SK-N-SH treated with all-trans-retinoic acid at 6 μM for 48 hours (cell line): ENCODE results near the gene MINDY2.

ENCODE experiments used
- ARNTL ChIP-seq: fragments of 450-650 bp; formaldehyde crosslinking; IDR thresholded peaks from 2 replicates; pipeline ENCODE4 v1.5.0; 2020; ENCODE audit warnings: low read depth, mild to moderate bottlenecking, moderate library complexity, borderline replicate concordance
- BACH2 ChIP-seq: fragments of 250-450 bp; sonication (Bioruptor Pico); IDR thresholded peaks from 2 replicates; pipeline ENCODE4 v1.9.0; 2021; ENCODE audit warnings: mild to moderate bottlenecking, borderline replicate concordance
- GLIS3 ChIP-seq: fragments of 250-450 bp; sonication (Bioruptor Pico); IDR thresholded peaks from 2 replicates; pipeline ENCODE4 v1.5.0; 2020; ENCODE audit warnings: mild to moderate bottlenecking, moderate library complexity
- OSR1 ChIP-seq: fragments of 250-450 bp; sonication (Bioruptor Pico); IDR thresholded peaks from 2 replicates; pipeline ENCODE4 v1.8.0; 2022; ENCODE audit warnings: moderate library complexity, mild to moderate bottlenecking, inconsistent platforms
- RARB ChIP-seq: fragments of 250-450 bp; sonication (Bioruptor Pico); IDR thresholded peaks from 2 replicates; pipeline ENCODE4 v1.8.0; 2021; ENCODE audit warnings: mild to moderate bottlenecking, moderate library complexity
- TCF4 ChIP-seq: fragments of 250-450 bp; sonication (Bioruptor Pico); IDR thresholded peaks from 2 replicates; pipeline ENCODE4 v1.8.0; 2021; ENCODE audit warnings: mild to moderate bottlenecking, moderate library complexity, borderline replicate concordance
- TOX ChIP-seq: fragments of 250-450 bp; sonication (Bioruptor Pico); IDR thresholded peaks from 2 replicates; pipeline ENCODE4 v1.8.0; 2021; ENCODE audit warnings: mild to moderate bottlenecking, moderate library complexity, borderline replicate concordance
- ZFP3 ChIP-seq: fragments of 250-450 bp; sonication (Bioruptor Pico); IDR thresholded peaks from 2 replicates; pipeline ENCODE4 v1.5.0; 2020; ENCODE audit warnings: mild to moderate bottlenecking, moderate library complexity
- ZNF70 ChIP-seq: fragments of 450-650 bp; formaldehyde crosslinking; IDR thresholded peaks from 2 replicates; pipeline ENCODE4 v1.5.0; 2020; ENCODE audit warnings: mild to moderate bottlenecking, moderate library complexity
- TF ChIP-seq, protein P1 (sequence below): fragments of 250-450 bp; sonication (Bioruptor Pico); IDR thresholded peaks from 2 replicates; pipeline ENCODE4 v1.5.0; 2020; ENCODE audit warnings: mild to moderate bottlenecking, moderate library complexity
- TF ChIP-seq, protein P2 (sequence below): fragments of 250-450 bp; sonication (Bioruptor Pico); IDR thresholded peaks from 2 replicates; pipeline ENCODE4 v1.5.1; 2020; ENCODE audit warnings: low read depth, mild to moderate bottlenecking, moderate library complexity
- TF ChIP-seq, protein P3 (sequence below): fragments of 250-450 bp; sonication (Bioruptor Pico); IDR thresholded peaks from 2 replicates; pipeline ENCODE4 v1.8.0; 2020; ENCODE audit warnings: mild to moderate bottlenecking, moderate library complexity, borderline replicate concordance
- TF ChIP-seq, protein P4 (sequence below): fragments of 250-450 bp; sonication (Bioruptor Pico); IDR thresholded peaks from 2 replicates; pipeline ENCODE4 v1.8.0; 2021; ENCODE audit warnings: low read depth, mild to moderate bottlenecking, moderate library complexity, borderline replicate concordance
- TF ChIP-seq, protein P5 (sequence below): fragments of 250-450 bp; sonication (Bioruptor Pico); IDR thresholded peaks from 2 replicates; pipeline ENCODE4 v1.5.1; 2021; ENCODE audit warnings: mild to moderate bottlenecking, moderate library complexity

DNA sequence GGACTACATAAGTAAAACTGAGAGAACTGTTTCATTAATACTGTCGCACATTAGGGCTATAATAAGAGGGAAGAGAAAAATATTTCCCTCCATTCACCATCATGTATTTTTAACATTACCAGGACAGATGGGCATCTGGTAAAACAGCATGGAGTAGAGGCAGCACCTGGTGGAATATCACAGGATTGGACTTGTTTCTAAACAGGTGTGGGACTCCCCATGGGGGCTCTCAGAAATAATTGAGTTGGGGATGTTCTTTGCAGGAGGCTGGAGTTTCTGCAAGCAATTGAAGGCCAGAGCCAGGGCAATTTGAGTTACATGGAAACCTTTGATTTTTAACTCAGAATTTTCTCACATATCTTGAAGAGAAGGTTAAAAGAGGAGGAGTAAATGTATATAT, 8.4 kb upstream of the MINDY2 start:
- TF ChIP-seq, protein P1, sequence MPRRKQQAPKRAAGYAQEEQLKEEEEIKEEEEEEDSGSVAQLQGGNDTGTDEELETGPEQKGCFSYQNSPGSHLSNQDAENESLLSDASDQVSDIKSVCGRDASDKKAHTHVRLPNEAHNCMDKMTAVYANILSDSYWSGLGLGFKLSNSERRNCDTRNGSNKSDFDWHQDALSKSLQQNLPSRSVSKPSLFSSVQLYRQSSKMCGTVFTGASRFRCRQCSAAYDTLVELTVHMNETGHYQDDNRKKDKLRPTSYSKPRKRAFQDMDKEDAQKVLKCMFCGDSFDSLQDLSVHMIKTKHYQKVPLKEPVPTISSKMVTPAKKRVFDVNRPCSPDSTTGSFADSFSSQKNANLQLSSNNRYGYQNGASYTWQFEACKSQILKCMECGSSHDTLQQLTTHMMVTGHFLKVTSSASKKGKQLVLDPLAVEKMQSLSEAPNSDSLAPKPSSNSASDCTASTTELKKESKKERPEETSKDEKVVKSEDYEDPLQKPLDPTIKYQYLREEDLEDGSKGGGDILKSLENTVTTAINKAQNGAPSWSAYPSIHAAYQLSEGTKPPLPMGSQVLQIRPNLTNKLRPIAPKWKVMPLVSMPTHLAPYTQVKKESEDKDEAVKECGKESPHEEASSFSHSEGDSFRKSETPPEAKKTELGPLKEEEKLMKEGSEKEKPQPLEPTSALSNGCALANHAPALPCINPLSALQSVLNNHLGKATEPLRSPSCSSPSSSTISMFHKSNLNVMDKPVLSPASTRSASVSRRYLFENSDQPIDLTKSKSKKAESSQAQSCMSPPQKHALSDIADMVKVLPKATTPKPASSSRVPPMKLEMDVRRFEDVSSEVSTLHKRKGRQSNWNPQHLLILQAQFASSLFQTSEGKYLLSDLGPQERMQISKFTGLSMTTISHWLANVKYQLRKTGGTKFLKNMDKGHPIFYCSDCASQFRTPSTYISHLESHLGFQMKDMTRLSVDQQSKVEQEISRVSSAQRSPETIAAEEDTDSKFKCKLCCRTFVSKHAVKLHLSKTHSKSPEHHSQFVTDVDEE (CRISPR knock-in tag), result no peak
- TF ChIP-seq ARNTL (CRISPR knock-in tag) (no peak), OSR1 (CRISPR knock-in tag) (no peak), TOX (no peak), GLIS3 (CRISPR knock-in tag) (no peak), ZNF70 (CRISPR knock-in tag) (no peak), BACH2 (CRISPR knock-in tag) (no peak), ZFP3 (CRISPR knock-in tag) (no peak), RARB (CRISPR knock-in tag) (no peak), TCF4 (CRISPR knock-in tag) (no peak)
- TF ChIP-seq, protein P2, sequence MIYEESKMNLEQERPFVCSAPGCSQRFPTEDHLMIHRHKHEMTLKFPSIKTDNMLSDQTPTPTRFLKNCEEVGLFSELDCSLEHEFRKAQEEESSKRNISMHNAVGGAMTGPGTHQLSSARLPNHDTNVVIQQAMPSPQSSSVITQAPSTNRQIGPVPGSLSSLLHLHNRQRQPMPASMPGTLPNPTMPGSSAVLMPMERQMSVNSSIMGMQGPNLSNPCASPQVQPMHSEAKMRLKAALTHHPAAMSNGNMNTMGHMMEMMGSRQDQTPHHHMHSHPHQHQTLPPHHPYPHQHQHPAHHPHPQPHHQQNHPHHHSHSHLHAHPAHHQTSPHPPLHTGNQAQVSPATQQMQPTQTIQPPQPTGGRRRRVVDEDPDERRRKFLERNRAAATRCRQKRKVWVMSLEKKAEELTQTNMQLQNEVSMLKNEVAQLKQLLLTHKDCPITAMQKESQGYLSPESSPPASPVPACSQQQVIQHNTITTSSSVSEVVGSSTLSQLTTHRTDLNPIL (CRISPR knock-in tag), result no peak
- TF ChIP-seq, protein P3, sequence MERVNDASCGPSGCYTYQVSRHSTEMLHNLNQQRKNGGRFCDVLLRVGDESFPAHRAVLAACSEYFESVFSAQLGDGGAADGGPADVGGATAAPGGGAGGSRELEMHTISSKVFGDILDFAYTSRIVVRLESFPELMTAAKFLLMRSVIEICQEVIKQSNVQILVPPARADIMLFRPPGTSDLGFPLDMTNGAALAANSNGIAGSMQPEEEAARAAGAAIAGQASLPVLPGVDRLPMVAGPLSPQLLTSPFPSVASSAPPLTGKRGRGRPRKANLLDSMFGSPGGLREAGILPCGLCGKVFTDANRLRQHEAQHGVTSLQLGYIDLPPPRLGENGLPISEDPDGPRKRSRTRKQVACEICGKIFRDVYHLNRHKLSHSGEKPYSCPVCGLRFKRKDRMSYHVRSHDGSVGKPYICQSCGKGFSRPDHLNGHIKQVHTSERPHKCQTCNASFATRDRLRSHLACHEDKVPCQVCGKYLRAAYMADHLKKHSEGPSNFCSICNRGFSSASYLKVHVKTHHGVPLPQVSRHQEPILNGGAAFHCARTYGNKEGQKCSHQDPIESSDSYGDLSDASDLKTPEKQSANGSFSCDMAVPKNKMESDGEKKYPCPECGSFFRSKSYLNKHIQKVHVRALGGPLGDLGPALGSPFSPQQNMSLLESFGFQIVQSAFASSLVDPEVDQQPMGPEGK (CRISPR knock-in tag), result no peak
- TF ChIP-seq, protein P4, sequence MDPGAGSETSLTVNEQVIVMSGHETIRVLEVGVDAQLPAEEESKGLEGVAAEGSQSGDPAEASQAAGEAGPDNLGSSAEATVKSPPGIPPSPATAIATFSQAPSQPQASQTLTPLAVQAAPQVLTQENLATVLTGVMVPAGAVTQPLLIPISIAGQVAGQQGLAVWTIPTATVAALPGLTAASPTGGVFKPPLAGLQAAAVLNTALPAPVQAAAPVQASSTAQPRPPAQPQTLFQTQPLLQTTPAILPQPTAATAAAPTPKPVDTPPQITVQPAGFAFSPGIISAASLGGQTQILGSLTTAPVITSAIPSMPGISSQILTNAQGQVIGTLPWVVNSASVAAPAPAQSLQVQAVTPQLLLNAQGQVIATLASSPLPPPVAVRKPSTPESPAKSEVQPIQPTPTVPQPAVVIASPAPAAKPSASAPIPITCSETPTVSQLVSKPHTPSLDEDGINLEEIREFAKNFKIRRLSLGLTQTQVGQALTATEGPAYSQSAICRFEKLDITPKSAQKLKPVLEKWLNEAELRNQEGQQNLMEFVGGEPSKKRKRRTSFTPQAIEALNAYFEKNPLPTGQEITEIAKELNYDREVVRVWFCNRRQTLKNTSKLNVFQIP (CRISPR knock-in tag), result no peak
- TF ChIP-seq, protein P5, sequence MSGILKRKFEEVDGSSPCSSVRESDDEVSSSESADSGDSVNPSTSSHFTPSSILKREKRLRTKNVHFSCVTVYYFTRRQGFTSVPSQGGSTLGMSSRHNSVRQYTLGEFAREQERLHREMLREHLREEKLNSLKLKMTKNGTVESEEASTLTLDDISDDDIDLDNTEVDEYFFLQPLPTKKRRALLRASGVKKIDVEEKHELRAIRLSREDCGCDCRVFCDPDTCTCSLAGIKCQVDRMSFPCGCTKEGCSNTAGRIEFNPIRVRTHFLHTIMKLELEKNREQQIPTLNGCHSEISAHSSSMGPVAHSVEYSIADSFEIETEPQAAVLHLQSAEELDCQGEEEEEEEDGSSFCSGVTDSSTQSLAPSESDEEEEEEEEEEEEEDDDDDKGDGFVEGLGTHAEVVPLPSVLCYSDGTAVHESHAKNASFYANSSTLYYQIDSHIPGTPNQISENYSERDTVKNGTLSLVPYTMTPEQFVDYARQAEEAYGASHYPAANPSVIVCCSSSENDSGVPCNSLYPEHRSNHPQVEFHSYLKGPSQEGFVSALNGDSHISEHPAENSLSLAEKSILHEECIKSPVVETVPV (CRISPR knock-in tag), result no peak
